Left lobe of liver (tissue), 2 donors: ENCODE measurements around the gene CACNA1B. TPM values are rescaled to one million over a fixed set of nuclear protein-coding genes. Genes with fewer than 3 reads are reported as not detected.
A peak's percentile ranks its signal among the peaks of the same experiment; 100 is the strongest.

Experiments used
- ATAC-seq: fragments of 200-7000 bp; cut with Tn5 transposase; one replicate; pipeline ENCODE4 v1.9.1; 2020; ENCODE audit warnings: mild to moderate bottlenecking, moderate library complexity
- DNase-seq: peaks from one replicate; pipeline ENCODE4 v3.0.0-alpha.2; 2020; ENCODE audit warnings: low spot score
- total RNA-seq: library from RNA; stranded (reverse); gene quantifications from one replicate; pipeline ENCODE4 v1.2.1, GENCODE V29; 2021
- donor health status: DM: no; HTN: no; CAD: no; lungs with moderate emphysema.
- donor health status: DM: no; HTN: yes; CAD: no.

Gene CACNA1B
- total RNA-seq, 1 donor from 2014 or later, result not detected

- no peak for ATAC-seq
- peak; percentile 41 for DNase-seq
These were observed 82.2 kb downstream of the CACNA1B start for GRCh38 chr9:137959641-137960411.

- DNase-seq (peak; percentile 38), ATAC-seq (no peak)
These were observed 82.9 kb downstream of the CACNA1B start for GRCh38 chr9:137960496-137960895.

- DNase-seq, result no peak
- ATAC-seq, result no peak
These were observed 85.9 kb downstream of the CACNA1B start for GRCh38 chr9:137963525-137963924.

GRCh38 chr9:137965177-137965795 is 87.7 kb downstream of the CACNA1B start:
- ATAC-seq (no peak), DNase-seq (no peak)

- DNase-seq (no peak), ATAC-seq (no peak)
These were observed 89.8 kb downstream of the CACNA1B start for GRCh38 chr9:137967280-137967953.

- DNase-seq, result peak; percentile 38
- no peak for ATAC-seq
These were observed 90.7 kb downstream of the CACNA1B start for GRCh38 chr9:137968235-137968634.

GRCh38 chr9:137969008-137969407 is 91.4 kb downstream of the CACNA1B start:
- DNase-seq, result no peak

GRCh38 chr9:137969685-137970084 is 92.1 kb downstream of the CACNA1B start:
- DNase-seq, result no peak
- no peak for ATAC-seq

More at GRCh38 chr9:137969008-137969407, 91.4 kb downstream of the CACNA1B start:
- ATAC-seq, result no peak

GRCh38 chr9:137970098-137970497 is 92.5 kb downstream of the CACNA1B start:
- ATAC-seq (no peak), DNase-seq (no peak)

GRCh38 chr9:137970686-137971476 is 93.3 kb downstream of the CACNA1B start:
- ATAC-seq, result no peak
- DNase-seq, result peak; percentile 35

GRCh38 chr9:137971477-137972138 is 94.0 kb downstream of the CACNA1B start:
- ATAC-seq (no peak), DNase-seq (no peak)

GRCh38 chr9:137972355-137972987 is 94.9 kb downstream of the CACNA1B start:
- DNase-seq (peak; percentile 35), ATAC-seq (no peak)

GRCh38 chr9:137972988-137973470 is 95.4 kb downstream of the CACNA1B start:
- no peak for DNase-seq
- no peak for ATAC-seq

GRCh38 chr9:137973829-137974416 is 96.3 kb downstream of the CACNA1B start:
- DNase-seq, result peak; percentile 33

GRCh38 chr9:137974746-137975526 is 97.4 kb downstream of the CACNA1B start:
- DNase-seq (peak; percentile 40), ATAC-seq (no peak)

More at GRCh38 chr9:137973829-137974416, 96.3 kb downstream of the CACNA1B start:
- ATAC-seq, result no peak

- ATAC-seq, result no peak
- no peak for DNase-seq
These were observed 97.9 kb downstream of the CACNA1B start for GRCh38 chr9:137975527-137975913.

GRCh38 chr9:137975936-137976565 is 98.5 kb downstream of the CACNA1B start:
- ATAC-seq (no peak), DNase-seq (no peak)
